Measurements from ENCODE around the gene OLA1. TPM values are rescaled to one million over a fixed set of nuclear protein-coding genes. Genes with fewer than 3 reads are reported as not detected.

OLA1 gene
- total RNA-seq, 2 donors from 2014 or later = 43.8 to 56.7 TPM

DNA sequence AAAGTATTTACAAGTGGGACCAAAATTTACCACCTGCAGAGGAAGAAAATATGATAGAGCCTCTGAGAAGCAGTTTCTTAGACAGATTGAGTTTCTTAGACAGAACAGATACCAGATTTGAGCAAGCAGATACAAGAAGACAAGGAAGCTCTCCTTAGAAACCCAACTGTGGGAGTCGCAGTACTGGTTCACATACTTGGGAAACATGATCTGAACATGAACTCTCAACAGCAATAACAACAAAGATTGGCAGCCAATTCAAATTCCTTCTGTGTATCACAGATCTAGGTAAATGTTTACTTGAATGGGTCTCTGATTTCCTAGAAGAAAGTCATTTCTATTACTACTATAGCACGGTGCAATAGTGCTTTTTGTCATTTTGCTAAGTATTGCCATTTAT is 82.1 kb downstream of the OLA1 start:
- peaks cover 0 to 18% of the 10 kb centered on the region in 2 donors for H3K9me3 ChIP-seq
- no peak for DNase-seq (ENCODE audit: low spot score)
- no peaks in the 10 kb centered on the region for H3K4me1 ChIP-seq
- no peaks in the 10 kb centered on the region for H3K36me3 ChIP-seq
- H3K4me3 ChIP-seq = no peak overlapping the region
- TF ChIP-seq, protein P1, sequence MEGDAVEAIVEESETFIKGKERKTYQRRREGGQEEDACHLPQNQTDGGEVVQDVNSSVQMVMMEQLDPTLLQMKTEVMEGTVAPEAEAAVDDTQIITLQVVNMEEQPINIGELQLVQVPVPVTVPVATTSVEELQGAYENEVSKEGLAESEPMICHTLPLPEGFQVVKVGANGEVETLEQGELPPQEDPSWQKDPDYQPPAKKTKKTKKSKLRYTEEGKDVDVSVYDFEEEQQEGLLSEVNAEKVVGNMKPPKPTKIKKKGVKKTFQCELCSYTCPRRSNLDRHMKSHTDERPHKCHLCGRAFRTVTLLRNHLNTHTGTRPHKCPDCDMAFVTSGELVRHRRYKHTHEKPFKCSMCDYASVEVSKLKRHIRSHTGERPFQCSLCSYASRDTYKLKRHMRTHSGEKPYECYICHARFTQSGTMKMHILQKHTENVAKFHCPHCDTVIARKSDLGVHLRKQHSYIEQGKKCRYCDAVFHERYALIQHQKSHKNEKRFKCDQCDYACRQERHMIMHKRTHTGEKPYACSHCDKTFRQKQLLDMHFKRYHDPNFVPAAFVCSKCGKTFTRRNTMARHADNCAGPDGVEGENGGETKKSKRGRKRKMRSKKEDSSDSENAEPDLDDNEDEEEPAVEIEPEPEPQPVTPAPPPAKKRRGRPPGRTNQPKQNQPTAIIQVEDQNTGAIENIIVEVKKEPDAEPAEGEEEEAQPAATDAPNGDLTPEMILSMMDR (IDR thresholded peaks at IDR 0.05) = no peak
- no peak overlapping the region for H3K27ac ChIP-seq
- H3K27me3 ChIP-seq = no peaks in the 10 kb centered on the region

DNA sequence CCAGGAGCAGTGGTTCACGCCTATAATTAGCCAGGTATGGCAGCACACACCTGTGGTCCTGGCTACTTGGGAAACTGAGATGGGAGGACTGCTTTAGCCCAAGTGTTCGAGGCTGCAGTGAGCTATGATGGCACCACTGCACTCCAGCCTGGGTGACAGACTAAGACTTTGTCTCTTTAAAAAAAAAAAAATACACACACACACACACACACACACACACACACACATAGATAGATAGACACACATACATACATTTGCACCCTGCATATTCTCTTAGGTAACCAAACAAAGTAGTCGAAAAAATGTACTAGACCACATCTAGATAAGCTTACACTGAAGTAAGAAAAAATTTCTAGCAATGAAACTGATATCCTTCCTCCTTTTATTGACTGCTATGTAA is 86.8 kb downstream of the OLA1 start:
- Histone ChIP-seq H3K36me3 (no peaks in the 10 kb centered on the region), H3K9me3 (no peaks in the 10 kb centered on the region), H3K4me3 (no peak overlapping the region), H3K27ac (no peak overlapping the region), H3K4me1 (no peaks in the 10 kb centered on the region), H3K27me3 (no peaks in the 10 kb centered on the region)
- no peak for DNase-seq (ENCODE audit: low spot score)
- TF ChIP-seq, protein P1 (IDR thresholded peaks at IDR 0.05) = no peak

DNA sequence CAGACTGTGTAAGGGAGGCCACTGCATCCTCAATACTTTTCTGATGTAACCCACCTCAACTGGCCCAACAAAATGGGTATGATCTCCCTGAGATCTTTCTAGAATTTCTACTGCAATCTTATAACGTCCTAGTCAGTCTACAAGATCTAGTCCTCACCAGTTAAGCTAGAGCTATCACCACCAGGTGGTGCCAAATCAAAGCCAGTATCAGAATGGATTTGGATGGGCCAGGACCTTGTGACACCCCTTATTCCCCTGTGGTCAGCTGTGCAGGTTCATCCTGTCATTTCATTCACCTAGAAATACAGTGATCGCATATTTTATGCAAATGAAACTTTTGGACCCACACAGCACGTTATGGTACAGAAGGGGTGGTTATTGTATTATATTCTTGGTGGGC is 90.3 kb downstream of the OLA1 start:
- no peak for DNase-seq (ENCODE audit: low spot score)
- H3K27ac ChIP-seq = no peak overlapping the region
- no peaks in the 10 kb centered on the region for H3K27me3 ChIP-seq
- no peaks in the 10 kb centered on the region for H3K9me3 ChIP-seq
- no peak overlapping the region for H3K4me3 ChIP-seq
- H3K4me1 ChIP-seq = peaks cover 0 to 6% of the 10 kb centered on the region in 2 donors
- no peaks in the 10 kb centered on the region for H3K36me3 ChIP-seq
- TF ChIP-seq, protein P1 (IDR thresholded peaks at IDR 0.05) = peak in 1 of 2 donors; percentile 46

DNA sequence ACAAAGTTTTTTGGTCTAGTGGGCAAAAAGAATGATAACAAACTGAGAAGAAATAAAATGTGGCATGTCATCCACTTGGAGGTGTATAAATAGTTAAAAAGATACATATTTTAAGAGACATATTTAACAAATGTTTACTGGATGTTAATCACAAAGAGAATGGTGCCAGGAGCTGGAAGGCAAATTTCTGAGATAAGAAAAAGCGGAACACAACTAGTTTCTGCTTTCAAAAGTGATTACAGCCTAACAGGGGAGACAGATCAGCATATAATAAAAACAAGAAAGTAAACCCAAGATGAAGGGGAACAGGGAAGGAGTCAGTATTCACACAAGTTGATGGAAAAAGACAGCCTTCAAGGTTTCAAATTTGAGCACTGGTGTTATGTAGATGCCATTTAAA is 91.3 kb downstream of the OLA1 start:
- H3K4me3 ChIP-seq = no peak overlapping the region
- TF ChIP-seq, protein P1 (IDR thresholded peaks at IDR 0.05) = no peak
- H3K27me3 ChIP-seq = no peaks in the 10 kb centered on the region
- H3K36me3 ChIP-seq = no peaks in the 10 kb centered on the region
- H3K9me3 ChIP-seq = no peaks in the 10 kb centered on the region
- H3K27ac ChIP-seq = no peak overlapping the region
- no peak for DNase-seq (ENCODE audit: low spot score)
- peaks cover 0 to 6% of the 10 kb centered on the region in 2 donors for H3K4me1 ChIP-seq

DNA sequence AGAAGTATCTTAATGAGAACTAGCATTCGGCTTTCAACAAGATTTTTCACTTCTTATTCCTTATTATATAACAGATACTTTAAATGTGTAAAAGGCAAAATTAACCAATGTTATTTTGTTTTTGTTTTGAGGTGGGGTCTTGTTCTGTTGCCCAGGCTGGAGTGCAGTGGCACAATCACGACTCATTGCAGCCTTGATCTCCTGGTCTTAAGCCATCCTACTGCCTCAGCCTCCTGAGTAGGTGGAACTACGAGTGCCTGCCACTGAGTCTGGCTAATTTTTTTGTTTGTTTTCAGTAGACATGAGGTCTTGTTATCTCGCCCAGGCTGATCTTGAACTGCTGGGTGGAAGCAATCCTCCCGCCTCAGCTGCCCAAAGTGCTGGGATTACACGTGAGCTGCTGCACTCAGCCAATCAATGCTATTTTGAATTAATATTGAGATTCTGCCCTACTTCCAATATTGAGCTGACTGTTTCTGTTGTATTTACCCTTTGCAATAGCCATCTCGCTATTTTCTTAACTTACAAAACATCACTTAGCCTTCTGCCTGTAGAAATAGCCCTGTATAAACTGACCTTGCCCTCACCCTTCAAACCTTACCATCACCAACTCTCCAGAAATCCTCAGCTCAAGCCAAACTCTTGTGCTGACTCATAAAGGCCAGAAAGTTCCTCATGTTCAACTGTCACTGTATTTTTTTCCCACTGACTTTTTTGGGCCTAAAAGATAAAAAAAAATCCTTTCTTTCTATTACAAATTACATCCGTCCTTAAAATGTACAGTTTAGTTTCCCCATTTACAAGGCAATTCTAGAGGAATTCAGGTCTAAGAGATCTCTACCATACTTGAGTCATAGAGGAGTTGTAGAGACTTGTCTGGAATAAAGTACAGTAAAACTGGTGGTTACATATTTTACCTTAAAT is 94.3 kb downstream of the OLA1 start:
- peaks cover 0 to 6% of the 10 kb centered on the region in 2 donors for H3K4me1 ChIP-seq
- no peaks in the 10 kb centered on the region for H3K36me3 ChIP-seq
- H3K4me3 ChIP-seq = no peak overlapping the region
- H3K9me3 ChIP-seq = no peaks in the 10 kb centered on the region
- DNase-seq (ENCODE audit: low spot score) = no peak
- no peaks in the 10 kb centered on the region for H3K27me3 ChIP-seq
- H3K27ac ChIP-seq = no peak overlapping the region
- TF ChIP-seq, protein P1 (IDR thresholded peaks at IDR 0.05) = no peak

Measured in right atrium auricular region (tissue), 2 donors.